Fibroblast of lung (primary cell): Measurements from ENCODE around the gene CCDC86.

Source experiments
- CTCF ChIP-seq, 2 donors: IDR thresholded peaks in 1 of 2; conservative IDR thresholded peaks in 1 of 2; 1 replicate in 1 of 2; 2 replicates in 1 of 2; pipeline ENCODE4 v1.5.1; 2011 to 2012; ENCODE audit warnings: low read length in 2 of 2, control low read depth in 1 of 2, inconsistent platforms in 1 of 2, low read depth in 1 of 2, mild to moderate bottlenecking in 1 of 2
- EZH2 ChIP-seq: IDR thresholded peaks from 2 replicates; pipeline ENCODE4 v1.5.1; 2012; ENCODE audit warnings: low read length, control low read depth, mild to moderate bottlenecking; ENCODE audit errors: missing control alignments

- TF ChIP-seq CTCF (conservative IDR thresholded peaks at IDR 0.05 in 1 of 2, IDR thresholded peaks at IDR 0.05 in 1 of 2; ENCODE audit: low read depth in 1 of 2, low read length in 2 of 2): no peak
- TF ChIP-seq EZH2: no peak
These were observed 19.9 kb upstream of the CCDC86 start for GRCh38 chr11:60821827-60822599.
